Esophagus muscularis mucosa (tissue), 4 donors: Measurements from ENCODE around the gene FMN1.

Experiments
- CTCF ChIP-seq, 3 experiments: fragments of 200-600 bp in 2 of 3; fragments of 450-650 bp in 1 of 3; sonication (generic) in 2 of 3; IDR thresholded peaks; one replicate each; pipeline ENCODE4 v1.5.1; 2017 to 2019; ENCODE audit warnings: antibody characterized with exemption in 3 of 3, mild to moderate bottlenecking in 2 of 3, moderate library complexity in 1 of 3
- EP300 ChIP-seq: sonication (generic); formaldehyde crosslinking; IDR thresholded peaks from one replicate; pipeline ENCODE4 v1.6.1; 2017; ENCODE audit warnings: antibody characterized with exemption
- POLR2A ChIP-seq: fragments of 450-650 bp; IDR thresholded peaks from one replicate; pipeline ENCODE4 v1.6.1; 2017; ENCODE audit warnings: antibody characterized with exemption, moderate library complexity, mild to moderate bottlenecking, low read depth
- POLR2AphosphoS5 ChIP-seq, 2 donors: sonication (generic); formaldehyde crosslinking; IDR thresholded peaks; one replicate each; pipeline ENCODE4 v1.6.1; 2017; ENCODE audit warnings: antibody characterized with exemption in 2 of 2

DNA sequence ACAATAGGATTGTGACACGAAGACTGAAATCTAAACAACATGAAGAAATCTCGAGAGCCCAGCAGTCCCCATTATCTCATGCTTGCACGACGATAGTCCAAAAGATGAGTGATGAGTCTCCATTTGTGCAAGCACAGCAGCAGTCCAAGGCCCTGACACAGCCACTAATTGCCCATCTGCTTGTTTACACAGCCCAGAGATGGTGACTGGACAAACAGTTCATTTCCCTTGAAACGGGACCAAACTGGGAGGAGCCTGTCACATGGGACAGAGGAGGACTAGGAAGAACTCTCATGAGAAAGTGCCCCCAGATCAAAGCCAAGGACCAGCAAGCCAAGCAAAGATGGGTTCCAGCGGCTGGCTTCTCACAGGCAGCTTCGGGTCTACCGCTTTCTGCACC is 355.7 kb downstream of the FMN1 start:
- no peak for TF ChIP-seq POLR2A
- no peak for TF ChIP-seq POLR2AphosphoS5 (IDR thresholded peaks at IDR 0.05)
- no peak for TF ChIP-seq CTCF (IDR thresholded peaks at IDR 0.05)
- no peak for TF ChIP-seq EP300
